ENCODE results near the gene ITIH1. TPM values are rescaled to one million over a fixed set of nuclear protein-coding genes. Genes with fewer than 3 reads are reported as not detected.

Gene ITIH1
- total and polyA plus RNA-seq, 2 donors (not counting 3 experiments of a cell fraction or from before 2014, with no cell fraction given): not detected

DNA sequence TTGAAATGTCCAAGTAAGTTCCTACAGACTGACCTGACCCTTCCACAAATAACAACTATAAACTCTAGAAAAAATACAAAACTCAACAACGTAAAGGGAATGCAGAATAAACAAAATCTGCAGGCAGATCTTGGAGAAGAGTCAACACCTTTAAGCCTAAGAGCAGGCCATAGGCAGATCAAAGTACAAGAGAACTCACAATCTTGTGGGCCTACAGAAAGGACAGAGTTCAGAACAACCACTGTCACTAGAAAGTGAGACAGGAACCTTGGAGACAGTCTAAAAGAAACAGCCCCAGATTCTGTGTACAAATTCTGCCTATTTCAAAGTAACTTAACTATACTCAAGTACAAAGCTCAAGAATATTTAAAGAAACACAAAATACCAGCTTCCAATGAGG, 37.7 kb upstream of the ITIH1 start:
- Histone ChIP-seq H3K4me3 (replicated peaks in 1 of 3; ENCODE audit: insufficient read depth in 1 of 3, low read depth in 1 of 3, low read length in 3 of 3) (no peak overlapping the region), H3K36me3 (ENCODE audit: control insufficient read depth in 2 of 2, extremely low read depth in 1 of 2, insufficient read depth in 2 of 2, low read length in 2 of 2) (peaks cover 3 to 4% of the 10 kb centered on the region in 2 experiments), H3K9ac (replicated peaks; ENCODE audit: extremely low read depth, insufficient read depth, low read length) (no peak overlapping the region), H3K4me2 (ENCODE audit: insufficient read depth, low read length) (no peak overlapping the region), H3K27ac (ENCODE audit: insufficient read depth, low read depth, low read length) (no peak overlapping the region), H3K27me3 (ENCODE audit: control insufficient read depth in 2 of 2, insufficient read depth in 2 of 2, low read length in 2 of 2) (no peaks in the 10 kb centered on the region), H2AFZ (ENCODE audit: low read depth, low read length) (no peak overlapping the region), H3K4me1 (ENCODE audit: control insufficient read depth, extremely low read depth, insufficient read depth, low read length) (no peaks in the 10 kb centered on the region), H3K9me1 (replicated peaks; ENCODE audit: control insufficient read depth, extremely low read depth, insufficient read depth, low read length) (no peaks in the 10 kb centered on the region), H4K20me1 (replicated peaks; ENCODE audit: control insufficient read depth, extremely low read depth, insufficient read depth, low read length) (no peaks in the 10 kb centered on the region), H3K79me2 (ENCODE audit: control insufficient read depth, insufficient read depth, low read length) (no peaks in the 10 kb centered on the region), H3K9me3 (replicated peaks; ENCODE audit: control insufficient read depth, insufficient read depth, low read length) (no peaks in the 10 kb centered on the region)
- ChIA-PET POLR2A (interaction anchor here (0.6 kb wide), 1 partner anchor 145 kb away, joined by 3 read pairs; no protein-coding TSS in a partner anchor), CTCF (interaction anchor here (1.2 kb wide), 1 partner anchor 81 kb away, joined by 3 read pairs; no protein-coding TSS in a partner anchor)
- FAIRE-seq: no peak
- dilution Hi-C loops (cut with MboI; ENCODE audit: extremely low pct_ligation_motif_present, low sequenced_read_pairs): no loop called here
- TF ChIP-seq, protein P1, sequence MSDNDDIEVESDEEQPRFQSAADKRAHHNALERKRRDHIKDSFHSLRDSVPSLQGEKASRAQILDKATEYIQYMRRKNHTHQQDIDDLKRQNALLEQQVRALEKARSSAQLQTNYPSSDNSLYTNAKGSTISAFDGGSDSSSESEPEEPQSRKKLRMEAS (IDR thresholded peaks at IDR 0.05; ENCODE audit: insufficient read depth, insufficient read length): no peak
- no peak for TF ChIP-seq EZH2 (IDR thresholded peaks at IDR 0.05; ENCODE audit: borderline replicate concordance, low read depth, low read length, severe bottlenecking)
- no peak for TF ChIP-seq MYC (IDR thresholded peaks at IDR 0.05; ENCODE audit: low read depth, low read length)
- TF ChIP-seq, protein P2, sequence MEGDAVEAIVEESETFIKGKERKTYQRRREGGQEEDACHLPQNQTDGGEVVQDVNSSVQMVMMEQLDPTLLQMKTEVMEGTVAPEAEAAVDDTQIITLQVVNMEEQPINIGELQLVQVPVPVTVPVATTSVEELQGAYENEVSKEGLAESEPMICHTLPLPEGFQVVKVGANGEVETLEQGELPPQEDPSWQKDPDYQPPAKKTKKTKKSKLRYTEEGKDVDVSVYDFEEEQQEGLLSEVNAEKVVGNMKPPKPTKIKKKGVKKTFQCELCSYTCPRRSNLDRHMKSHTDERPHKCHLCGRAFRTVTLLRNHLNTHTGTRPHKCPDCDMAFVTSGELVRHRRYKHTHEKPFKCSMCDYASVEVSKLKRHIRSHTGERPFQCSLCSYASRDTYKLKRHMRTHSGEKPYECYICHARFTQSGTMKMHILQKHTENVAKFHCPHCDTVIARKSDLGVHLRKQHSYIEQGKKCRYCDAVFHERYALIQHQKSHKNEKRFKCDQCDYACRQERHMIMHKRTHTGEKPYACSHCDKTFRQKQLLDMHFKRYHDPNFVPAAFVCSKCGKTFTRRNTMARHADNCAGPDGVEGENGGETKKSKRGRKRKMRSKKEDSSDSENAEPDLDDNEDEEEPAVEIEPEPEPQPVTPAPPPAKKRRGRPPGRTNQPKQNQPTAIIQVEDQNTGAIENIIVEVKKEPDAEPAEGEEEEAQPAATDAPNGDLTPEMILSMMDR (IDR thresholded peaks at IDR 0.05; ENCODE audit: extremely low read depth in 1 of 2, insufficient read depth in 1 of 2, low read depth in 1 of 2, low read length in 2 of 2): no peak
- TF ChIP-seq GATA2 (IDR thresholded peaks at IDR 0.05; ENCODE audit: insufficient read depth, insufficient read length, low read depth, low read length): no peak
- no peak for TF ChIP-seq JUN (IDR thresholded peaks at IDR 0.05; ENCODE audit: borderline replicate concordance, insufficient read depth, insufficient read length, low read depth)
- no peak for TF ChIP-seq POLR2AphosphoS5 (IDR thresholded peaks at IDR 0.05; ENCODE audit: insufficient read depth, low read depth, low read length)
- no peak for TF ChIP-seq POLR2A (IDR thresholded peaks at IDR 0.05; ENCODE audit: low read depth, low read length)
- TF ChIP-seq FOS (IDR thresholded peaks at IDR 0.05; ENCODE audit: borderline replicate concordance, insufficient read depth, low read length): no peak
- BruUV-seq (replicated peaks): no TSS peak
- DNase-seq (ENCODE audit: low read depth, low spot score): no peak
- intact Hi-C loops (cut with micrococcal nuclease): loop anchor here (5.0 kb wide), 1 partner anchor 248 kb away; no protein-coding TSS in a partner anchor

Measured in endothelial cell of umbilical vein (primary cell).